Measurements from ENCODE around the gene NLRP8.
"Not testable (repeated sequence)": the region's sequence is repeated elsewhere in the genome, so short reads cannot be mapped to it uniquely, and the experiment has no call there.

Gene NLRP8

GRCh38 chr19:55947532-55947931 is at the start of gene NLRP8:
TSS of gene NLRP8 (plus strand) at chr19:55947832.
- no peak for DNase-seq

DNA sequence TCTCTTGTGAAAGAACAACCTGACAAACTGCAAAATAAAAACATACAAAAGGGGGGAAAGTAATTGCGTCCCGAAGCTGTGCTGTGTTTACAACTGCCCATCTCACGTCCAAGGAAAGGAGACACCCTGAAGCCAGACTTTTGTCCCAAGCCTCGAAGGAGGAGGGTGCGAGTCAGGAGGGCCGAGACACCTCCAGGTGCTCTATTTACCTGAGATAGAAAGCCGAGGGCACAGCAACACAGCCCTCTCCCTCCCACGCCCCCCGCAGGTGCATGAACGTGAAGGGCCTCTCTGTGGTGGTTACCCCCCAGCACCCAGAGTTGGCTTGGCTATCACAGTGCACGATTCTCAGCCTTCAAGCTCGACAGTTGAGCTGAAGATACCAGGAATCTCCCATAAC is 48.7 kb upstream of the NLRP8 start:
- no peak for DNase-seq

DNA sequence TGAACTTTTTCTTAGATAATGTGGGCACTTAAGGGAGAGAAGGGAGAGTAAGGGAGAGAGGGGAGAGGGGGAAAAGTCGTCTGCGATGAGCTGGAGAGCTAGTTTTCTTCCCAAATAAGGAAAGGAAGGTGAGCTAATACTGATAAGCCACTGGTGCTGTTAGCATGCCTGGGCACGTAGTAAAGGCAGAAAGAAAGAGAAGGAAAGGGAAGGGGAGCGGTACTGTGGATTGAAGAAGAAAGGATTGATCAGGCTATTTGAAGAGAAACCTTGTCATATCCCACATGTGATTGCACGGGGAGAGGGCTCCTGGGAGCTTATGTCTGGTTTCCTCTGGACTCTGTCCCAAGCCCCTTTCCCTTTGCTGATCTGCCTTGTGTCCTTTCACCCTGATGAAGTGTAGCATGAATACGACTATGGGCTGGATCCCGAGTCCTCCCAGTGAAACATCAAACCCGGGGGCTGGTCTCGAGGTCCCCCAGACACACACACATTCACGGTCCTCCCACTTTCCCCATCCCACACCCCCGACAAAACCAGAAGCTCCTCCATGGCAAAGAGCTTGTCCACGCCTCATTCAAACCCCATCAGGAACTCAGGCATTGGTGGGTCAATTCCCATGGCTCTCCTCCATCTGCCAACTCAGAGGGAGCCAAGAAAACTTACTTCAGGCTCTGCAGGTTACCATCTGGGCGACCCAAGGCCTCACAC is 46.1 kb upstream of the NLRP8 start:
- DNase-seq: no peak

GRCh38 chr19:55902080-55902751 is 45.4 kb upstream of the NLRP8 start:
- no peak for DNase-seq

DNA sequence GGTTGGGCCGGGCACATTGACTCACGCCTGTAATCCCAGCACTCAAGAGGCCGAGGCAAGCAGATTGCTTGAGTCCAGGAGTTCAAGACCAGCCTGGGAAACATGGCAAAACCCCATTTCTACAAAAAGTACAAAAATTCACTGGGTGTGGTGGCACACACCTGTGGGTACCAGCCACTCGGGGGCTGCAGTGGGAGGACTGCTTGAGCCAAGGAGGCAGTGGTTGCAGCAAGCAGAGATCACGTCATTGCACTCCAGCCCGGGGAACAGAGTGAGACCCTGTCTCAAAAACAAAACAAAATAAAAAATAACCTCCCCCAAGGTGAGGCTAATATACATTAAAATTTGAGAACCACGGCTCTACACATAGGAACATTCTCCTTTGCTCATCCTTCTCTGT is 40.3 kb upstream of the NLRP8 start:
- no peak for DNase-seq

DNA sequence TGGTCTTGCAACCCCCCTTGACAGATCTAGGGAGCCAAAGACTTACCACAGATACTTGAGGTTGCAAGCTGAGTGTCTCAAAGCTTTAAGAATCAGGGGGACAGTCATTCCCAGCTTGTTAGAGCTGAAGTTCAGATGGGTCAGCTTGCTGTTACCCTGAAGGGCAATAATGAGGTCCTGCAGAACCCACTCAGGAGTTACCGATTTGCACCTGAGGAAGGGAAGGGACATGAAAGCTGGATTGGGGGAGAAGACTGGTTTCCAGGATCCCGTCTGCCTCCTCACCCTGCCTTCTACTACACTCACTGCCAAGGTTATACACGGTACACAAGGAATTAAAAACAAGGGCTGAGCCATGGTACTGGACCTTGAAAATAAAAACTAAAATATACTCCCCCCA is 39.9 kb upstream of the NLRP8 start:
- no peak for DNase-seq

GRCh38 chr19:55909801-55910200 is 37.8 kb upstream of the NLRP8 start:
- no peak for DNase-seq

- DNase-seq: no peak
Measured at GRCh38 chr19:55912916-55913315, 34.7 kb upstream of the NLRP8 start.

- DNase-seq: no peak
Measured at GRCh38 chr19:55913643-55914268, 33.9 kb upstream of the NLRP8 start.

DNA sequence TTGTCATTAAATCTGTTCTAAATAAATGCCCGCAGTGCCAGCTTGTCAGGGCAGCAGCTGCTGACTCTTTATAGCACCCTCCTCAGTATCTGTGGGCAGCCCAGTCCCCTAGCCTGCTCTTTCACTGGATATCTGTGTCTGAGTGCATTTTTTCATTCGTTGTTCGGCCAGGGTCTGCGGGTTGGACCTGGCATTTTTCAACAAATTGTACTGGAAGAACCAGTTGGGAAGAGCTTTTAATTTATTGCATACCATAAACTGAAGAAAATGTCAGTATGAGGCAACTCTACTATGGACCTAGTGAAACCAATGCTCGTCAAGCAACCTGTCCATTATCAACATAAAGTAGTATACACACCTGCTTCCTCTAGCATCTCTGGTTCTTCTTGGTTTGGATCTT is 24.1 kb upstream of the NLRP8 start:
- DNase-seq: no peak

DNA sequence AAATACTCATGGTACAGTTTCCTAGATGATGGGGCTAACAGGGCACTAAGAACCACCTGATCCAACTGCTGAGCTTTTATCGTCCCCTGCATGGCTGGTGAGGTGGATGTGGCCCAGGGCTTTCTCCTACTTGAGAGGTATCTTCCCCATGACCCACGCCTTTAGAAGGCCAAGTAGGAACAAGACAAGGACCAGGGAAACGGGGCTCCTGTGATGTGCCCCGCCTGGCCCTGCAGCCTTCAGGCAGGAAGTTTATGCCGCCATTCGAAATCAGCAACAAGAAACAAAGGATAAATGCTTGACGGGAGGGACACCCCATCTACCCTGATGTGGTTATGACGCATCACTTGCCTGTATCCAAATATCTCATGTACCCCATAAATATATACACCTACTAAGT is 19.6 kb upstream of the NLRP8 start:
- no peak for DNase-seq

DNA sequence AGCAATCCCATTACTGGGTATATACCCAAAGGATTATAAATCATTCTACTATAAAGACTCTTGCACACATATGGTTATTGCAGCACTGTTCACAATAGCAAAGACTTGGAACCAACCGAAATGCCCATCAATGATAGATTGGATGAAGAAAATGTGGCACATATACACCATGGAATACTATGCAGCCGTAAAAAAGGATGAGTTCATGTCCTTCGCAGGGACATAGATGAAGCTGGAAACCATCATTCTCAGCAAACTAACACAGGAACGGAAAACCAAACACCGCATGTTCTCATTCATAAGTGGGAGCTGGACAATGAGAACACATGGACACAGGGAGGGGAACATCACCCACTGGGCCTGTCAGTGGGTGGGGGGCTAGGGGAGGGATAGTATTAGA is 18.4 kb upstream of the NLRP8 start:
- DNase-seq: not testable (repeated sequence)

DNA sequence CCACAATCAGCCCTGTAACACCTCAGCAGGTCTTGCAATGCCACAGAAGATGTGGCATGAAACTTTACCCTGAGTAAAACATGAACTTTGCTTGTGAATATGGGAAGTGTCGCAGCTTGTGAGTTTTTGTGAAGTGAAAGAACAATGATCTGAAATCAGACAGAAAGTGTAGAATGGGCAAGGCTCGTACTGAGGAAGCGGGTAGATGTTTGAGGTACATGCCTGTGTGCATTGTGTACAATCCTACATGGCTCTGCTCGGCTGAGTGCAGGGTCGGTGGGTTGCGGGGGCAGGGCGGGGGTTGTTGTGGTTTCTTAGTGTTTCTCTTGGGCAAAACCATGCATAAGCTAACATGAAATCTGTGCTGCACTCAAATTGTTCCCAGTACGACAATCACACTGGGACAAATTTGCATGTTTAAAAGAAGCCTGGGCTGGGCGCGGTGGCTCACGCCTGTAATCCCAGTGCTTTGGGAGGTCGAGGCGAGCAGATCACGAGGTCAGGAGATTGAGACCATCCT is 16.6 kb upstream of the NLRP8 start:
- DNase-seq: no peak

- no peak for DNase-seq
Measured at GRCh38 chr19:55931936-55932386, 15.7 kb upstream of the NLRP8 start, which contains the start of gene NLRP13. TSS of gene NLRP13 (minus strand) at chr19:55932336. CDS start at chr19:55932311, 25 bp downstream.

GRCh38 chr19:55935206-55935605 is 12.4 kb upstream of the NLRP8 start:
- no peak for DNase-seq

DNA sequence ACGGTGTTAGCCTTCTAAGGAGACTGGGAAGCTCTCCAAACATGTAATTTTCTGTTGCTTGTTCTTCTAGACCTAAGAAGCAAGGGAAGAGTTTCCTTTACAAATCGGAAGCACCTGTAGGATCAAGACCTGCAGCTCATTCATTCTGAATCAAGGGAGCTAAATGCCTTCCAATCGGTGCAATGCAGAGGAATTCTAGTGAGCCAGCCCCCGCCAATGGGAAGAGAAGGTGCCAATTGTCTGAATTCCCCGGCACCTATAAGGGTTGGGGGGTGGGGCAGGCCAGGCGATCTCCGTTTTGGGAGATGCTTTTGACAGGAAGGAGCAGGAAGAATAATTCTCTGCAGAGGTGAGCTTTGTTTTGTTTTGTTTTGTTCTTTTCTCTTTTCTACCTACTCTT is 8.4 kb upstream of the NLRP8 start:
- DNase-seq: no peak

GRCh38 chr19:55940306-55940705 is 7.3 kb upstream of the NLRP8 start:
- no peak for DNase-seq

DNA sequence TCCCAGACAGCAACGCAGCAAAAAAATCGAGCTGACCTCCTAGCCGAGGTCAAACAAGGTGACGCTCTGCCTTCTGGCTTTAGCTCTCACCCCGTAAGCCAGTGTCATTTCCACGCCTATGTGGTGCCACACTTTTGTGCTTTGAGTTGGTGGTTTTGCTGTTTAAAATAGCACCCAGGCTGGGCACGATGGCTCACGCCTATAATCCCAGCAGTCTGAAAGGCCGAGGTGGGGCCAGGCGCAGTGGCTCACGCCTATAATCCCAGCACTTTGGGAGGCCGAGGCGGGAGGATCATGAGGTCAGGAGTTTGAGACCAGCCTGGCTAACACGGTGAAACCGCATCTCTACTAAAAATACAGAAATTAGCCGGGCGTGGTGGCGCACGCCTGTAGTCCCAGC is 2.9 kb downstream of the NLRP8 start:
- DNase-seq: not testable (repeated sequence)

DNA sequence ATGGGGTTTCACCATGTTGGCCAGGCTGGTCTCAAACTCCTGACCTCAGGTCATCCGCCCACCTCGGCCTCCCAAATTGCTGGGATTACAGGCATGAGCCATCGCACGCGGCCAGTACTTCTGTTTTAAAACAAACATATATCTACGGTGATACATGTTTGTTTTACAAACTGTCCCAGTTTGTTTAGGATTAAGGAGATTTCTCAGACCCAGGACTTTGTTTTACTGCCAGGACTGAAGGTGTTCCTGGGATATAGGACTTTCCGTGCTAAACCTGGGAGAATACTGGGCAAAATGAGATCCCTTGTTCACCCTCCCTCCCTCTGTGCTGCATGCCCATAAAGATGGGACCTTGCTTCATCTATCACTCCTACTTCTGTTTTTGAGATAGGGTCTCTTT is 8.8 kb downstream of the NLRP8 start:
- no peak for DNase-seq

- DNase-seq: no peak
Measured at GRCh38 chr19:55958356-55958755, 10.7 kb downstream of the NLRP8 start.

GRCh38 chr19:55959996-55960675 is 12.5 kb downstream of the NLRP8 start:
- DNase-seq: no peak

DNA sequence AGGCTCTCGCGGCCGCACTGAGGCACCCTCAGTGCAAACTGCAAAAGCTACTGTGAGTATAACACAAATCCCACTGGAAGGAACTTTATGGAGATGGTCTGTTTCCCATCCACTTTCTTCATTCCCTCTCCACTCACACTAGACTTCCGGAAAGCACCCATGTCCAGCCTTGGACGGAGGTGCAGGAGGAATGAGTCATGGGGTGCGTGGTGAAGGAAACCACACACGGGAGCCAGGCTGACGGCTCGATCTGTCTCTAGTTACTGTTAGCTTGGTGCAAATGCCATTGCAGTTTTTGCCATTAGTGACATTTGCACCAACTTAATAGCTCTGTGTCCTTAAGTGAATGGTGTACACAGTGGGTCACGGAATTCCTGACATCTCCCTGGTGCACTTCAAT is 14.6 kb downstream of the NLRP8 start:
- no peak for DNase-seq

GRCh38 chr19:55973982-55974381 is 26.4 kb downstream of the NLRP8 start:
- no peak for DNase-seq
